SU-DHL-6 (cell line): ENCODE data around the gene BCL10.

Experiments
- H2AFZ ChIP-seq: fragments of 200-600 bp; sonication (generic); 2 replicates; pipeline ENCODE4 v1.6.1; 2014; ENCODE audit warnings: low read depth, mild to moderate bottlenecking, moderate library complexity, mixed read lengths, antibody characterized with exemption, low read length; ENCODE audit not compliant: severe bottlenecking
- H3F3A ChIP-seq: fragments of 200-600 bp; shearing (Covaris generic); 2 replicates; pipeline ENCODE4 v1.6.0; 2016; ENCODE audit warnings: antibody characterized with exemption, mild to moderate bottlenecking; ENCODE audit not compliant: insufficient read depth
- H3K27ac ChIP-seq: fragments of 200-600 bp; sonication (generic); 2 replicates; pipeline ENCODE4 v1.5.1; 2016; ENCODE audit warnings: low read depth, mild to moderate bottlenecking, low read length, moderate library complexity, mixed read lengths
- H3K27me3 ChIP-seq: fragments of 200-600 bp; sonication (generic), shearing (Covaris generic); 2 replicates; pipeline ENCODE4 v1.6.0; 2014; ENCODE audit warnings: mild to moderate bottlenecking, low read length
- H3K36me3 ChIP-seq: fragments of 200-600 bp; sonication (generic); 2 replicates; pipeline ENCODE4 v1.6.1; 2014; ENCODE audit warnings: mild to moderate bottlenecking, low read length, mixed read lengths
- H3K4me2 ChIP-seq: fragments of 300-600, 200-600 bp; shearing (Covaris generic), sonication (generic); 2 replicates; pipeline ENCODE4 v1.6.0; 2014; ENCODE audit warnings: low read length, low read depth, mild to moderate bottlenecking; ENCODE audit not compliant: poor library complexity, severe bottlenecking
- H3K4me3 ChIP-seq: fragments of 200-600 bp; sonication (generic); 2 replicates; pipeline ENCODE4 v1.5.1; 2014; ENCODE audit warnings: antibody characterized with exemption, low read length, mild to moderate bottlenecking, mixed read lengths; ENCODE audit not compliant: insufficient read depth, poor library complexity, severe bottlenecking
- H3K79me2 ChIP-seq: fragments of 200-600 bp; sonication (generic); 2 replicates; pipeline ENCODE4 v1.6.1; 2014; ENCODE audit warnings: mild to moderate bottlenecking, low read length, moderate library complexity; ENCODE audit not compliant: insufficient read depth
- H3K9ac ChIP-seq: fragments of 200-600 bp; sonication (generic); 2 replicates; pipeline ENCODE4 v1.7.0; 2014; ENCODE audit warnings: mild to moderate bottlenecking, low read length
- H3K9me2 ChIP-seq: fragments of 200-600 bp; sonication (generic); replicated peaks from 2 replicates; pipeline ENCODE4 v1.6.1; 2014; ENCODE audit warnings: low read length; ENCODE audit not compliant: insufficient read depth
- H3K9me3 ChIP-seq: fragments of 200-600 bp; sonication (generic); 2 replicates; pipeline ENCODE4 v1.6.1; 2014; ENCODE audit warnings: low read length, mixed read lengths; ENCODE audit not compliant: insufficient read depth
- H4K20me1 ChIP-seq: fragments of 200-600 bp; sonication (generic); 2 replicates; pipeline ENCODE4 v1.6.1; 2014; ENCODE audit warnings: low read depth, mild to moderate bottlenecking, antibody characterized with exemption, low read length, moderate library complexity, mixed read lengths
- CTCF ChIP-seq: fragments of 200-600 bp; sonication (generic); IDR thresholded peaks from one replicate; pipeline ENCODE4 v1.5.1; 2017; ENCODE audit warnings: antibody characterized with exemption, mild to moderate bottlenecking, low read length, moderate library complexity; ENCODE audit not compliant: insufficient read depth, poor library complexity, severe bottlenecking
- EZH2phosphoT487 ChIP-seq: fragments of 200-600 bp; sonication (generic), shearing (Covaris generic); conservative IDR thresholded peaks from 2 replicates; pipeline ENCODE4 v1.6.1; 2018; ENCODE audit warnings: mild to moderate bottlenecking, antibody characterized with exemption, low read length, moderate library complexity, mixed read lengths

BCL10 gene

GRCh38 chr1:85230305-85230977 lies 46.0 kb downstream of the BCL10 start:
- Histone ChIP-seq H3K4me2 (no peak overlapping the region), H3K27me3 (no peaks in the 10 kb centered on the region), H4K20me1 (no peaks in the 10 kb centered on the region), H3K36me3 (no peaks in the 10 kb centered on the region), H3F3A (no peaks in the 10 kb centered on the region), H3K27ac (no peak overlapping the region), H3K79me2 (no peaks in the 10 kb centered on the region), H2AFZ (no peak overlapping the region), H3K9me3 (no peaks in the 10 kb centered on the region), H3K9me2 (no peaks in the 10 kb centered on the region), H3K9ac (no peak overlapping the region), H3K4me3 (no peak overlapping the region)
- no peak for TF ChIP-seq EZH2phosphoT487
- no peak for TF ChIP-seq CTCF

GRCh38 chr1:85229574-85230097 lies 46.8 kb downstream of the BCL10 start:
- Histone ChIP-seq H3K9me2 (no peaks in the 10 kb centered on the region), H3K79me2 (no peaks in the 10 kb centered on the region), H2AFZ (no peak overlapping the region), H3K27me3 (no peaks in the 10 kb centered on the region), H3K4me3 (no peak overlapping the region), H3K9me3 (no peaks in the 10 kb centered on the region), H3K36me3 (no peaks in the 10 kb centered on the region), H3F3A (no peaks in the 10 kb centered on the region), H3K4me2 (no peak overlapping the region), H3K27ac (no peak overlapping the region), H3K9ac (no peak overlapping the region), H4K20me1 (no peaks in the 10 kb centered on the region)
- TF ChIP-seq EZH2phosphoT487 (no peak), CTCF (no peak)

DNA sequence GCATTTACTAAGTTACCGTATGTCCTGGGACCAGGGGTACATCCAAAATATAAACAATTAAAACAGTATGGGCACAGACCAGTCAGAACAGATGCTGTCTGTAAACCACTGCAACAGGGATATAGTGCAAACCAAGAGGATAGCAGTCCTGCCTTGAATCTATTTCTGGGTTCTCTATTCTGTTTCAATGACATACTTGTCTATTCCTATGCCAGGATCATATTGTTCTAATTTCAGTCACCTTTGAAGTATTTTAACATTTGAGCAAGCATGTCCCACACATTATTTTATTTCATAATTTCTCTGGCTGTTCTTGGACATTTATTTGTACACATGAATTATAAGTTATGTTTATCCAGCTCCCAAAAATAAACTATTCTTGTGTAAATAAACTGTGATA lies 47.5 kb downstream of the BCL10 start:
- TF ChIP-seq CTCF = no peak
- no peak for TF ChIP-seq EZH2phosphoT487
- Histone ChIP-seq H3K27ac (no peak overlapping the region), H4K20me1 (no peaks in the 10 kb centered on the region), H3K4me3 (no peak overlapping the region), H3F3A (no peaks in the 10 kb centered on the region), H3K36me3 (no peaks in the 10 kb centered on the region), H3K79me2 (no peaks in the 10 kb centered on the region), H2AFZ (no peak overlapping the region), H3K9me3 (no peaks in the 10 kb centered on the region), H3K27me3 (no peaks in the 10 kb centered on the region), H3K9ac (no peak overlapping the region), H3K9me2 (no peaks in the 10 kb centered on the region), H3K4me2 (no peak overlapping the region)
